Neutrophil (primary cell): Measurements from ENCODE around the gene KREMEN1.

Source experiments
- H3K27ac ChIP-seq: fragments of 200-600 bp; sonication (generic); 2 replicates; pipeline ENCODE4 v1.5.1; 2016; ENCODE audit warnings: mild to moderate bottlenecking, moderate library complexity
- H3K27me3 ChIP-seq: fragments of 200-600 bp; sonication (generic); 2 replicates; pipeline ENCODE4 v1.6.0; 2016; ENCODE audit warnings: mild to moderate bottlenecking
- H3K36me3 ChIP-seq: fragments of 200-600 bp; sonication (generic); 2 replicates; pipeline ENCODE4 v1.5.1; 2017
- H3K4me1 ChIP-seq, 2 experiments: fragments of 200-600 bp in 1 of 2; sonication (generic) in 1 of 2; 1 replicate in 1 of 2; 2 replicates in 1 of 2; pipeline versions ENCODE4 v1.5.1 to v1.6.1; 2013 to 2016; ENCODE audit warnings: low read depth in 1 of 2, low read length in 1 of 2, mild to moderate bottlenecking in 1 of 2, moderate library complexity in 1 of 2; ENCODE audit not compliant: control insufficient read depth in 1 of 2, insufficient read depth in 1 of 2
- H3K4me3 ChIP-seq, 2 experiments: fragments of 200-600 bp in 1 of 2; sonication (generic) in 1 of 2; 1 replicate in 1 of 2; 2 replicates in 1 of 2; pipeline ENCODE4 v1.5.1; 2013 to 2016; ENCODE audit warnings: low read depth in 1 of 2, low read length in 1 of 2, mild to moderate bottlenecking in 1 of 2, moderate library complexity in 1 of 2
- H3K9me3 ChIP-seq: fragments of 200-600 bp; sonication (generic); 2 replicates; pipeline ENCODE4 v1.5.1; 2016
- TF ChIP-seq, protein P1 (sequence below): fragments of 200-600 bp; sonication (generic); IDR thresholded peaks from 2 replicates; pipeline ENCODE4 v1.5.1; 2016; ENCODE audit warnings: antibody characterized with exemption

KREMEN1 gene

DNA sequence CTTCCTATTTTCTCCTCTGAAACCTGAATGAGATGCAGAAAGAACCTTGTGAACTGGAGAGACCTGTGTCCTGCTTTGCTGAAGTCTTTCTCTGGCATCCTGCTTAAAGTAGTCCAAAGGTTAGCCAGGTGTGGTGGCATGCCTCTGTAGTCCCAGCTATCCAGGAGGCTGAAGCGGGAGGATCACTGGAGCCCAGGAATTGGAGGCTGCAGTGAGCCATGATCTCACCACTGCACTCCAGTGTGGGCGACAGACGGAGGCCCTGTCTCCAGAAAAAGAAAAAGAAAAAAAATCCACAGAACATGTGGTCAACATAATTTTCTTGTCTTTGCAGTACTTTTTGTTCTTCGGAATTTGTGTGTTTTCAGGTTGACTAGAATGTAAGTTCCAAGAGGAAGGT is 2.3 kb upstream of the KREMEN1 start:
- TF ChIP-seq, protein P1, sequence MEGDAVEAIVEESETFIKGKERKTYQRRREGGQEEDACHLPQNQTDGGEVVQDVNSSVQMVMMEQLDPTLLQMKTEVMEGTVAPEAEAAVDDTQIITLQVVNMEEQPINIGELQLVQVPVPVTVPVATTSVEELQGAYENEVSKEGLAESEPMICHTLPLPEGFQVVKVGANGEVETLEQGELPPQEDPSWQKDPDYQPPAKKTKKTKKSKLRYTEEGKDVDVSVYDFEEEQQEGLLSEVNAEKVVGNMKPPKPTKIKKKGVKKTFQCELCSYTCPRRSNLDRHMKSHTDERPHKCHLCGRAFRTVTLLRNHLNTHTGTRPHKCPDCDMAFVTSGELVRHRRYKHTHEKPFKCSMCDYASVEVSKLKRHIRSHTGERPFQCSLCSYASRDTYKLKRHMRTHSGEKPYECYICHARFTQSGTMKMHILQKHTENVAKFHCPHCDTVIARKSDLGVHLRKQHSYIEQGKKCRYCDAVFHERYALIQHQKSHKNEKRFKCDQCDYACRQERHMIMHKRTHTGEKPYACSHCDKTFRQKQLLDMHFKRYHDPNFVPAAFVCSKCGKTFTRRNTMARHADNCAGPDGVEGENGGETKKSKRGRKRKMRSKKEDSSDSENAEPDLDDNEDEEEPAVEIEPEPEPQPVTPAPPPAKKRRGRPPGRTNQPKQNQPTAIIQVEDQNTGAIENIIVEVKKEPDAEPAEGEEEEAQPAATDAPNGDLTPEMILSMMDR = no peak
- H3K27ac ChIP-seq = no peak overlapping the region
- H3K27me3 ChIP-seq = peaks cover 97% of the 10 kb centered on the region
- peaks cover 28 to 32% of the 10 kb centered on the region in 2 experiments for H3K4me1 ChIP-seq
- no peaks in the 10 kb centered on the region for H3K36me3 ChIP-seq
- H3K4me3 ChIP-seq = no peak overlapping the region
- no peaks in the 10 kb centered on the region for H3K9me3 ChIP-seq

DNA sequence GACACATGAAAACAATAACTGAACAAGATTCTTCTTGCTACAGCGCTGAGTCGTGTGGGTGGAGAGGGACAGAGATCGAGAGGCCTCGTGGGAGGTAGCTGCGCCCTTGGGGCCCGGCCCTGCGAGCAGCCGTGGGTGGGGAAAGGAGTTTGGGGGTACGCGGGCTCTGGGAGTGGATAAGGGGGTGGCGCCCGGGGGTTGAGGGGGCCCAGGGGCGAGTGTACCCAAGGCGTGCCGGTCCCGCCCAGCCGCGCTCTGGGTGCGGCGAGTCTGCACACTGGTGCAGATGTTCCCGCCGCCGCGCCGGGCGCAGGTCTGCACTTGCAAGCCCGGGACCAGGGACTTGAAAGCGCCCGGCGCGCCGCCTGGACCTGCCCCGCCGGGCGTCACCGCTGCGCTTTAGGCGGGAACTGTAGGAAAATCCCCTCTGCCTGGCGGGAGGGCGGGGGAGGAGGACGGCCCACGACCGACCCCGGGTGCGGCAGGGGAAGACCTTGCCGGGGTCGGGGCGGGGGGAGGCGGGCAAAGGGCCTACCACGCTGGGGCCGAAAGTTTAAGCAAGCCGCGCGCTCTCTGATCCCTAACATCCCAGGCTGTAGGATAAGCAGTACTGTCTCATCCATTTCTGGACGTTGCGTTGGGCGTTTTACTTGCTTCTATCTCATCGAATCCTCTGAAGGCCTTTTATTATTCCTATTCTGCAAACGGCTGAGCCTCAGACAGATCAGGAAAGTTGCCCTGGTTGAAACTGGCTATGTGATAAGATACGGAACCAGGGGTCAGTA is 1.4 kb upstream of the KREMEN1 start:
- no peaks in the 10 kb centered on the region for H3K36me3 ChIP-seq
- H3K27me3 ChIP-seq = peaks cover 97% of the 10 kb centered on the region
- H3K4me1 ChIP-seq = peaks cover 29 to 32% of the 10 kb centered on the region in 2 experiments
- no peak overlapping the region for H3K27ac ChIP-seq
- no peaks in the 10 kb centered on the region for H3K9me3 ChIP-seq
- TF ChIP-seq, protein P1 = no peak
- H3K4me3 ChIP-seq = peak overlapping the region in 1 of 2 experiments; percentile 61

DNA sequence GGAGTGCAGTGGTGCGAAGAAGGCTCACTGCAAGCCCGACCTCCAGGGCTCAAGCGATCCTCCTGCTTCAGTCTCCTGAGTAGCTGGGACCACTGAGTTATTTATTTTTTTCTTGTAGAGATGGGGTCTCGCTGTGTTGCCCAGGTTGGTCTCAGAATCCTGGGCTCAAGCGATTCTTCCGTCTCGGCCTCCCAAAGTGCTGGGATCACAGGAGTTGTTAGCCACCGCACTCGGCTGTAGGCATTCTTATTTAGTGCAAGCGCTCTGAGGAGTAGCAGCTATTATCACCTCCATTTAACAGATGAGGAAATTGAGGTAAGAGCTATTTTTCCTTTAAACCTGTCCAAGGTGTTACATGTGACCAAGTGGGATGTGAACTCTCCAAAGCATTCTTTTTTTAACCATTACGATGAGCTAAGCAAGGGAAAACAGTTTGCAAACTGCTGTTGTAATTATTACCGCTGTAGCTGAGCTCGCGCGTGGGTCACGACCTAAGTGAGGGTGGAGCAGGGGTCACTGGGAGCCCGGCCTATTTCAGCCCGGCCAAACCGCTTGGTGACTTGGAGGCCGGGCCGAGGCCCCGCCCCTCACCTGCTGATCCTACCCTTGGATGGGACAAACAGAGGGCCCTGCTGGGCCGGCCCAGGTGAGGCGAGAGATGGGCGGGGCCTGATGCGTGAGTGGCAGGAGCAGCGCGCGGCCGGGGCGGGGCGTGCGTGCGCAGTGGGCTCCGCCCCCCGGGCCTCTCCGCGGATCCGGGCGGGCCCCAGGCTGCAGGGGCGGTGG is 449 bp upstream of the KREMEN1 start:
- H3K9me3 ChIP-seq = no peaks in the 10 kb centered on the region
- peaks cover 97% of the 10 kb centered on the region for H3K27me3 ChIP-seq
- peak overlapping the region; percentile 61 to 75 for H3K4me3 ChIP-seq
- H3K36me3 ChIP-seq = no peaks in the 10 kb centered on the region
- TF ChIP-seq, protein P1 = no peak
- peaks cover 29 to 32% of the 10 kb centered on the region in 2 experiments for H3K4me1 ChIP-seq
- peak overlapping the region; percentile 27 for H3K27ac ChIP-seq

DNA sequence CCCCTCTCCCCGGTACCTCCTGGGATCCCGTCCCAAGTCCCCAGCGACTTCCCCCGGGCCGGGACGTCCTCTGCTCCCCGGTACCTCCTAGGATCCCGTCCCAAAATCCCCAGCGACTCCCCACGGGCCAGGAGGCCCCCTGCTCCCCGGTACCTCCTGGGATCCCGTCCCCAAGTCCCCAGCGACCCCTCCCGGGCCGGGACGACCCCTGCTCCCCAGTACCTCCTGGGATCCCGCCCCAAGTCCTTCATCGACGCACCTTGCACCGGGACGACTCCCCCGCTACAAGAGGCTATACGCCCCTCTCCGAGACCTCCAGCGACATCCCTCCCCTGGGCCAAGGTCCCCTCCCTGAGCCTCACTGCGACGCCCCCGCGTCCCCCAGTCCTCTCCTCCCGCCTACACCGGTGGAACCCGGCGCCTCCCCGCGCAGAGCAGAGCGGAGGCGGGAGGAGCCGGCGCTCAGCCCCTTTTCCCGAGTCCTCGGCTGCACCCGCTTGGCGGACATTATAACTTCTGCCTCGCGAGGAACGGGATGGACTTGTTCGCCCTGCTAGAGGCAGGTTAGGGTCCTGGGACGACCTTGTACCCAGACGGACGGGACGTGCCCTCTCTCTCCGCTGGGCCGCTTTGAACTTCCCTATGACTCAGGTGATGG is 912 bp downstream of the KREMEN1 start:
- H3K27me3 ChIP-seq = peaks cover 98% of the 10 kb centered on the region
- peak overlapping the region; percentile 80 for H3K27ac ChIP-seq
- TF ChIP-seq, protein P1 = no peak
- no peaks in the 10 kb centered on the region for H3K9me3 ChIP-seq
- H3K4me1 ChIP-seq = peaks cover 29 to 32% of the 10 kb centered on the region in 2 experiments
- peak overlapping the region; percentile 75 to 84 for H3K4me3 ChIP-seq
- no peaks in the 10 kb centered on the region for H3K36me3 ChIP-seq

DNA sequence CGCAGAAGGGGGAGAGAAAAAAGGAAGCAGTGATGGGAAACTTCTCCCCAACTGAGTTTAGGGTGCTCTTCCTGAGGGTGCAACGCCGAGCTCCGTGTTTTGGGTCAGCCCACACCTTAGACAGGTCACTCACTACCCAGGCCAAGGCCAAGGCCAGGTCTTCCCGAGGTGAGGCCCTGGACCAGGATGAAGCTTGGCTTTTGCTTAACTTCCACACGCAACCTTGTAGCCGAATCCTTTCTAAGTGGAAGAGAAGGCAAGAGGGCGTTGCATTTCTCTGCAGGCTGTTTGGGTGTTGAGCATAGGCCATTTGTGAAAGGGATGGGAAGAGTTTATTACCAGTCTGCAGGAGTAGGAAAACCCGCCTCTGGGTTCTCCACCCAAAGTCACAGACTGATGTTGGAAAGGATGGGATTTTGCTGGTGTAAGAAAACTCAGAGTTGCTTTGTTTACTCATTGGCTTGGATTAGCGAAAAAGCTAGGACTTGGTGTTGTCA is 1.5 kb downstream of the KREMEN1 start:
- no peaks in the 10 kb centered on the region for H3K36me3 ChIP-seq
- TF ChIP-seq, protein P1 = no peak
- peak overlapping the region; percentile 80 for H3K27ac ChIP-seq
- H3K27me3 ChIP-seq = peaks cover 98% of the 10 kb centered on the region
- H3K4me1 ChIP-seq = peaks cover 29 to 32% of the 10 kb centered on the region in 2 experiments
- H3K4me3 ChIP-seq = peak overlapping the region; percentile 75 to 84
- H3K9me3 ChIP-seq = no peaks in the 10 kb centered on the region
